IPS DF 6.9 (cell line): ENCODE results near the gene SH2B3.

ENCODE experiments used
- DNase-seq: peaks from one replicate; pipeline ENCODE4 v3.0.0-alpha.2; 2013; ENCODE audit warnings: low read depth, low spot score
- H3K27ac ChIP-seq: one replicate; pipeline ENCODE4 v1.5.1; 2013; ENCODE audit warnings: low read length, control low read depth
- H3K27me3 ChIP-seq: 2 replicates; pipeline ENCODE4 v1.6.1; 2013; ENCODE audit warnings: mild to moderate bottlenecking, low read length; ENCODE audit not compliant: control insufficient read depth, insufficient read depth
- H3K36me3 ChIP-seq: 2 replicates; pipeline ENCODE4 v1.6.1; 2013; ENCODE audit warnings: low read length; ENCODE audit not compliant: control insufficient read depth, insufficient read depth
- H3K4me1 ChIP-seq: 2 replicates; pipeline ENCODE4 v1.6.1; 2013; ENCODE audit warnings: low read length; ENCODE audit not compliant: control insufficient read depth, insufficient read depth
- H3K4me3 ChIP-seq: 2 replicates; pipeline ENCODE4 v1.5.1; 2013; ENCODE audit warnings: mild to moderate bottlenecking, low read length
- H3K9me3 ChIP-seq: 2 replicates; pipeline ENCODE4 v1.6.1; 2013; ENCODE audit warnings: low read length, inconsistent platforms; ENCODE audit not compliant: control insufficient read depth, insufficient read depth
- WGBS: extraction: QIAGEN DNeasy Blood & Tissue Kit; methylation state at CpG from one replicate; pipeline ENCODE4 v1.1.7; 2013; ENCODE audit warnings: mixed read lengths, missing lambda C conversion rate; ENCODE audit not compliant: insufficient read length, insufficient coverage; 5-methylcytosine and 5-hydroxymethylcytosine counted together

The SH2B3 gene

GRCh38 chr12:111418594-111418880, 12.8 kb downstream of the SH2B3 start:
- H3K4me1 ChIP-seq: peaks cover under 1% of the 10 kb centered on the region; the same call in 1 of the 2 replicates
- H3K9me3 ChIP-seq: no peaks in the 10 kb centered on the region
- peaks cover 2% of the 10 kb centered on the region for H3K36me3 ChIP-seq
- DNase-seq: no peak
- H3K4me3 ChIP-seq: no peak overlapping the region
- H3K27me3 ChIP-seq: no peaks in the 10 kb centered on the region
- WGBS: no CpG with 5 or more reads among the region's 30 CpGs
- H3K27ac ChIP-seq: no peak overlapping the region

DNA sequence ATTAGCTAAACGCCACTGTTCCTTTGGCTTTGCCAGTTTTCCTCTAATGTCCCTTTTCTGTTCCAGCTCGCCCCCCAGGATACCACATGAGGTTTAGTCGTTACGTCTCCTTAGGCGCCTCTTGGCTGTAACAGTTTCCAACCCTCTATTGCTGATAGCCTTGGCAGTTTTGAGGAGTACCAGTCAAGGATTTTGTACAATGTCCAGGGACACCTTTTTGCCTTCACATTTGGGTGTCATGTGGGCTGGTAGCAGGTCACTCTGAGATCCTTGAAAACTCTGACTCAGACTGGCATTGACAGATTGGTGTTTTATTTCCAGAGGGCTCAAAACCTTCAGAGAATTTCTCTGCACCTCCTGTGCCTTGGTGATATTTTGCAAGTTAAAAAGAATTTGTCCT, 14.1 kb downstream of the SH2B3 start:
- Histone ChIP-seq H3K4me1 (no peaks in the 10 kb centered on the region; the same call in 1 of the 2 replicates), H3K9me3 (no peaks in the 10 kb centered on the region), H3K4me3 (no peak overlapping the region), H3K27ac (no peak overlapping the region), H3K36me3 (peaks cover 2% of the 10 kb centered on the region), H3K27me3 (no peaks in the 10 kb centered on the region)
- DNase-seq: no peak
- no CpG with 5 or more reads among the region's 5 CpGs for WGBS

DNA sequence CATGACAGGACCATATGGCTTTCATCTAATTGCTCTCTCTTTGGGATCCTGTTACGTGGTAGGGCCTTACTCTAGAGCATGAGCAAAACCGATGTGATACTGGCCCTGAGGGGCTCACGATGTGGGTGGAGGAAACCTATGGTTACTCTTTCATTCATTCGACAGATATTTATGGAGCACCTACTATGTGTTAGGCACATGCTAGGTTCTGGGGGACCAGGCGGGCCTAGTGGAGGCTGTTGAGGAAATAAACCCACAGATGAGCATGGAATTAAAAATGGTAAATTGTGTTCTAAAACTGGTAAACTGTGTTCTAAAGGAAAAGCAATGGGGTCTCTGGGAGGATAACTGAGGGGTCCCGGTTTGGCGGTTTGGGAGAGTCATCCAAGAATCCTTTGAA, 14.8 kb downstream of the SH2B3 start:
- DNase-seq: no peak
- Histone ChIP-seq H3K36me3 (peaks cover 2% of the 10 kb centered on the region), H3K27ac (no peak overlapping the region), H3K4me3 (no peak overlapping the region), H3K4me1 (peaks cover 1% of the 10 kb centered on the region; the same call in 1 of the 2 replicates), H3K9me3 (no peaks in the 10 kb centered on the region), H3K27me3 (no peaks in the 10 kb centered on the region)
- WGBS: no CpG with 5 or more reads among the region's 7 CpGs

DNA sequence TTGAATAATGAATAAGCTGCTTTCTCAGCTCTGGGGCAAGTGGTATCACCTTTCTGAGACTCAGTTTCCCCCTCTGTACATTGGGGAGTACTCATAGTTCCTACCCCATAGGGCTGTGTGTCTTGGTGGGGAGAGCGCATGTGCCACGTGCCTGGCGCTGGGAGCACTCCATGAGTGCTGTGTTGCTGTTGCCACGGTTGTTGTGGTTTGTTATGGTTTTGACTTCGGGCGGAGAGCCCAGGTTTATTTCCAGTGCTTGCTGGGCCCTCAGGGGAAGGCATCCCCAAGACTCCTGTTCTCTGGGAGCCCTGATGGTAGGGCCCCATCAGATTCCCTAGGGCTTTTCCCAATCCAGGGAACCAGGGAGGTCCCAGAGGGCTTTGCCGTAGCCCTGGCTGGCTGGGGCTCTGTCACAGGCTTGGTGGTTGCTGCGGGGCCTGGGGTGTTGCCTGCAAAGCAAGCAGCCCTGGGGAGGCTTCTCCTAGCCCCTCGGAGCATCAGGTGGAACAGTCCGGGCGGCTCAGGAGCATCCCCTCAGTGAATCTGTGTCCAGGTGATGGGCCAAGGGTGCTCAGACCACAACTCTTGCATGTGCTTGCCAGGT, 18.6 kb downstream of the SH2B3 start:
- H3K27me3 ChIP-seq: no peaks in the 10 kb centered on the region
- no peaks in the 10 kb centered on the region; the same call in 1 of the 2 replicates for H3K36me3 ChIP-seq
- DNase-seq: no peak
- H3K4me3 ChIP-seq: no peak overlapping the region
- no CpG with 5 or more reads among the region's 11 CpGs for WGBS
- no peaks in the 10 kb centered on the region for H3K9me3 ChIP-seq
- H3K27ac ChIP-seq: no peak overlapping the region
- H3K4me1 ChIP-seq: peaks cover 1% of the 10 kb centered on the region; the same call in 1 of the 2 replicates

DNA sequence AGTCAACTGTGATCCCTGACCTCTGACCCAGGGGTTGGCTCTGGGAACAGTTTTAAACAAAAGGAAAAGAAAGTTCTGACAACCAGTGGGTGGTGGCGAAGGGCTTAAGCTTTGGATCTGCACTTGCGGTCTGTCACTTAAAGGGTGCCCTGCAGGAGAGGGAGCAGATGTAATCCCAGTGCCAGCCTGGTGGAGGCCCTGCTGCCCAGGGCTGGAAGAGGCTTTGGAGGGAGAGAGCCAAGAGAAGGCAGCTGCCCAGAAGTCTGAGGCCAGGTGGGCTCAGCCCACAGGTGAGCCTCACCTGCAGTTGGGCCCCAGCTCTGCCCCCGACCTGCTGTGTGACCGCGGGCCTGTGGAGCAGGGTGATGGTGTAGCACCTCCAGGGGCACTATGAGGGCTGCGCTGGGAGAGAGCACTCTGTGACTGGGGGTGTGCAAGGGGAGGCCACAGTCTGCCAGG, 19.1 kb downstream of the SH2B3 start:
- no CpG with 5 or more reads among the region's 6 CpGs for WGBS
- Histone ChIP-seq H3K4me1 (peaks cover 4% of the 10 kb centered on the region), H3K27me3 (no peaks in the 10 kb centered on the region), H3K9me3 (no peaks in the 10 kb centered on the region), H3K36me3 (no peaks in the 10 kb centered on the region), H3K27ac (no peak overlapping the region), H3K4me3 (no peak overlapping the region)
- DNase-seq: no peak

DNA sequence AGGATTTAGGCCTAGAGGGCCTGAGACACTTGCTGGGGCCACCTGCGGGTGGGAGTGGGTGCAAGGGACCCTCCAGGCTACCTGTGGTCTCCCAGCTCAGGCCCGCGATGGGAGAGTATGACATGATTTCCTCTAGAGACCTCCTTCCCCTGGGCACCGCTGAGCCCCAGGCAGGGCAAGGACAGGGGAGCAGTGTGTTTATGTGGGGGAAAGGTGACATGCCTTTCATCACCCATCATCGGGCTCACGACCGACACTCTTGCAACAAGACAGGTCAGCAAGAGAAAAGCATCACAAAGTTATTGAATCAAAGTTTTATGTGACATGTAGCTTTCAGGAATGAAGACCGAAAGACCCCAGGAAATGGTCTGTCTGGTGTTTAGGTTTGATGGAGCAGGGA, 19.9 kb downstream of the SH2B3 start:
- no peak overlapping the region for H3K4me3 ChIP-seq
- H3K27ac ChIP-seq: no peak overlapping the region
- H3K9me3 ChIP-seq: no peaks in the 10 kb centered on the region
- peaks cover 8% of the 10 kb centered on the region for H3K4me1 ChIP-seq
- DNase-seq: no peak
- H3K27me3 ChIP-seq: no peaks in the 10 kb centered on the region
- no peaks in the 10 kb centered on the region for H3K36me3 ChIP-seq
- no CpG with 5 or more reads among the region's 8 CpGs for WGBS

- DNase-seq: no peak
- Histone ChIP-seq H3K36me3 (no peaks in the 10 kb centered on the region), H3K27me3 (no peaks in the 10 kb centered on the region), H3K9me3 (no peaks in the 10 kb centered on the region), H3K4me3 (no peak overlapping the region), H3K27ac (no peak overlapping the region), H3K4me1 (peaks cover 10% of the 10 kb centered on the region)
- no CpG with 5 or more reads among the region's 11 CpGs for WGBS
Measured at GRCh38 chr12:111426344-111427185, 20.8 kb downstream of the SH2B3 start.

DNA sequence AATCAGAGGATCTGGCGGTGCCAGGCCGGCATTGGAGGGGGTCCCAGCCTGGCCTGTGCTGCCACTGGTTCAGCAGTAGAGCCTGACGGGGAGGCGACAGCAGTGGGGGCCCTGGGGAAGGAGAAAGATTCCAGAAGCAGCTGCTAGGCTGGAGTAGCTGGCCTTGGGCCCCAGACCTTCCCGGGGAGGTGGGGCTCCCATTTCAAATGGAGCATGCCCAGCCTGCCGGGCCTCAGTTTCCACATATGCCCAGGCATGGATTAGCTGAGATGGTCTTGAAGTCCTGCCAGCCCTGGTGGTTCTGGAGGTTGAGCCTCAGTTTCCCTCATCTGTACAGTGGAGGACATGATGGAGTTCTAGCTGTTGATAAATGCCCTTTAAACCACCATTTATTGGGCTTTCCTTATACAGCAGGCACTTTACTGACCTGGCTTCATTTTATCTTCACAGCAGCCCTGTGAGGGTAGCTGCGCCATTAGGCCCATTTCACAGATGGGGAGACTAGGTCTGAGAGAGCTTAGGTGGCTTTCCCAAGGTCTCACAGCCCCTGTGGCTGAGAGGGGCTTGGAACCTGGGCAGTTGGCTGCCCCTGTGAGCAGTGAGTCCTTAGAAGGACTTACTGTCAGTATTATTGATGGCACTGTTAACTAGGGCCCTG, 21.8 kb downstream of the SH2B3 start:
- Histone ChIP-seq H3K27ac (no peak overlapping the region), H3K9me3 (no peaks in the 10 kb centered on the region), H3K27me3 (no peaks in the 10 kb centered on the region), H3K4me3 (no peak overlapping the region), H3K36me3 (no peaks in the 10 kb centered on the region), H3K4me1 (peaks cover 10% of the 10 kb centered on the region)
- no peak for DNase-seq
- no CpG with 5 or more reads among the region's 7 CpGs for WGBS

DNA sequence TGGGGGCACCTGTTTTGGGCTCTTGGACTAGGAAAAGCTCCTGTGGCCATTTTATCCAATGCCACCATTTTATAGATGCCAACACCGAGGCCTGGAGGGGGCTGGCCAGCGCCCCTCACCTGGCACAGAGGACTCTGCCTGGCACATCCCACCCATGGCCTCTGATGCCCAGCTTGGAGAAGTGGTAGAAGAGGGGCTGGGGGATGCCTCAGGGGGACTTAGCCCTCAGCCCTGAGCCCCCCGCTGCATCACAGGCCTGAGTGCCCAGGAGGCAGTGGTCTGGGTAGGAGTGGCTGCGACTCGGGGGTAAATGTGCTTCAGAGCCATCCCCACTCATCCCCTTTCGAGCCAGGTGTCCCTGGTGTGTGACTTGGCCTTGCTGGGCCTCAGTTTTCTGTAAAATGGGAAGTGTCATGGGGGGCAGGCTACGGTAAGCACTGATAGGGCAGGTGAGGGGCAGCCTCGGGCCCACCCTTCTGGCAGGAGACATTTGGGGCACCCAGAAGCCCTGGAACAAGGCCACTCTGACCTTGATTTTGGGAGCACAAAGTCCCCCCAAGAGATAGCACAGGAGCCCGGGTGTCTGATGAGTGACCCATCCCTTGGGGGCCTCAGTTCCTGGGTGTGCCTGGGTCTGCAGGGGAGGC, 22.5 kb downstream of the SH2B3 start:
- Histone ChIP-seq H3K27ac (no peak overlapping the region), H3K9me3 (no peaks in the 10 kb centered on the region), H3K4me3 (no peak overlapping the region), H3K36me3 (no peaks in the 10 kb centered on the region), H3K4me1 (peaks cover 10% of the 10 kb centered on the region), H3K27me3 (no peaks in the 10 kb centered on the region)
- WGBS: no CpG with 5 or more reads among the region's 9 CpGs
- DNase-seq: no peak

DNA sequence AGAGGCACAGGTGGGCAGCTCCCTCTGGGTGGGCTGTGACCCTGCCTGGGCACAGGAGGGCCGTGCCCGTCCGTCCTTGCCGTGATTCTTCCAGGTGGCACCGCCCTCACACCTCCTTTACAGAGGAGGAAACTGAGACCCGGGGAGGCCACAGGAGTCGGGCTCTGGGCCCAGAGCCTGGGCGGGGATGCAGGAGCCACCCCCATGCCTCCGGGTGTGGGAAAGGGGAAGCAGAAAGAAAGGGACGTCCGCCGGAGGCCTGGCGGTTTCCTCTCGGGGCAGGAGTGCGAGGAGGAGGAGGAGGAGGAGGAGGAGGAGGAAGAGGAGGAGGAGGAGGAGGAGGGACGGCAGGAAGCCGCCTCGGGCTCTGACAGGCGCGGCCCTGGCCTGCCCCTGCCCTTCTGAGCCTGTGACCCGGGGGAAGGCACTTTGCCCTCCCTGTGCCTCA, 23.0 kb downstream of the SH2B3 start:
- Histone ChIP-seq H3K4me3 (no peak overlapping the region), H3K27me3 (no peaks in the 10 kb centered on the region), H3K4me1 (peaks cover 10% of the 10 kb centered on the region)

More for the DNA sequence above, 23.0 kb downstream of the SH2B3 start:
- Histone ChIP-seq H3K36me3 (no peaks in the 10 kb centered on the region), H3K27ac (no peak overlapping the region), H3K9me3 (no peaks in the 10 kb centered on the region)
- no CpG with 5 or more reads among the region's 21 CpGs for WGBS
- no peak for DNase-seq
